ENCODE measurements around the gene DNM3. TPM values are rescaled to one million over a fixed set of nuclear protein-coding genes. Genes with fewer than 3 reads are reported as not detected.

Gene DNM3
- total and polyA plus RNA-seq, 9 of the 15 experiments (the other 6 are each of a cell fraction or from before 2014, with no cell fraction given) = 0.08 to 0.36 (median 0.22) TPM; not detected in 1

- intact Hi-C loops (cut with micrococcal nuclease) = no loop called here
- no peaks in the 10 kb centered on the region for H3K27me3 ChIP-seq (ENCODE audit: control insufficient read depth in 2 of 2, insufficient read depth in 2 of 2, low read length in 2 of 2)
- DNase-seq (ENCODE audit: extremely low read depth in 1 of 4, low spot score in 3 of 4) (no peak), ATAC-seq (no peak), FAIRE-seq (no peak)
- under 1% methylated on average over 5 of the region's 5 CpGs for WGBS (ENCODE audit: insufficient coverage, low coverage, missing lambda C conversion rate)
- H3K27ac ChIP-seq (ENCODE audit: extremely low read depth, low read depth, low read length) = no peak overlapping the region
- H3K9ac ChIP-seq (ENCODE audit: insufficient read depth in 1 of 2, low read depth in 2 of 2, low read length in 2 of 2) = no peak overlapping the region
- no peaks in the 10 kb centered on the region for H3K9me3 ChIP-seq (replicated peaks; ENCODE audit: control insufficient read depth, insufficient read depth, low read depth, low read length)
- POLR2A ChIA-PET = interaction anchor here (0.6 to 1.1 kb wide), 2 partner anchors 54 to 458 kb away, joined by 3 read pairs; no protein-coding TSS in a partner anchor
- H3K4me1 ChIP-seq (replicated peaks in 1 of 2; ENCODE audit: control insufficient read depth in 2 of 2, insufficient read depth in 2 of 2, low read length in 2 of 2) = no peaks in the 10 kb centered on the region
- TF ChIP-seq TARDBP (IDR thresholded peaks at IDR 0.05) = no peak
- H3K4me2 ChIP-seq (ENCODE audit: insufficient read depth, low read length) = no peak overlapping the region
- in situ Hi-C loops (cut with MboI) = no loop called here
- H3K9me1 ChIP-seq (ENCODE audit: control insufficient read depth, insufficient read depth, low read length) = no peaks in the 10 kb centered on the region
- H4K20me1 ChIP-seq (replicated peaks; ENCODE audit: control insufficient read depth, insufficient read depth, low read length) = no peaks in the 10 kb centered on the region
- H2AFZ ChIP-seq (ENCODE audit: low read depth, low read length) = no peak overlapping the region
- H3K4me3 ChIP-seq = no peak overlapping the region
- CTCF ChIA-PET (ENCODE audit: low intra/inter-chr PET ratio) = no interaction called here
- H3K36me3 ChIP-seq (ENCODE audit: control insufficient read depth, insufficient read depth, low read length) = no peaks in the 10 kb centered on the region
- BruUV-seq (replicated peaks) = no TSS peak
- H3K79me2 ChIP-seq (ENCODE audit: control insufficient read depth, insufficient read depth, low read length) = no peaks in the 10 kb centered on the region
Observed at GRCh38 chr1:172269084-172269483, 427.8 kb downstream of the DNM3 start.

GRCh38 chr1:172269644-172270043 lies 428.3 kb downstream of the DNM3 start:
- H3K4me3 ChIP-seq = no peak overlapping the region
- 0% methylated on average over 3 of the region's 3 CpGs for WGBS (ENCODE audit: insufficient coverage, low coverage, missing lambda C conversion rate)
- FAIRE-seq (no peak), DNase-seq (ENCODE audit: extremely low read depth in 1 of 4, low spot score in 3 of 4) (no peak), ATAC-seq (no peak)
- H3K4me2 ChIP-seq (ENCODE audit: insufficient read depth, low read length) = no peak overlapping the region
- H2AFZ ChIP-seq (ENCODE audit: low read depth, low read length) = no peak overlapping the region
- no peak overlapping the region for H3K9ac ChIP-seq (ENCODE audit: insufficient read depth in 1 of 2, low read depth in 2 of 2, low read length in 2 of 2)
- H4K20me1 ChIP-seq (replicated peaks; ENCODE audit: control insufficient read depth, insufficient read depth, low read length) = no peaks in the 10 kb centered on the region
- intact Hi-C loops (cut with micrococcal nuclease) = no loop called here
- ChIA-PET POLR2A (interaction anchor here (0.6 kb wide), 1 partner anchor 459 kb away, joined by 3 read pairs; no protein-coding TSS in a partner anchor), CTCF (ENCODE audit: low intra/inter-chr PET ratio) (no interaction called here)
- no peaks in the 10 kb centered on the region for H3K27me3 ChIP-seq (ENCODE audit: control insufficient read depth in 2 of 2, insufficient read depth in 2 of 2, low read length in 2 of 2)
- H3K4me1 ChIP-seq (replicated peaks in 1 of 2; ENCODE audit: control insufficient read depth in 2 of 2, insufficient read depth in 2 of 2, low read length in 2 of 2) = no peaks in the 10 kb centered on the region
- no peaks in the 10 kb centered on the region for H3K79me2 ChIP-seq (ENCODE audit: control insufficient read depth, insufficient read depth, low read length)
- in situ Hi-C loops (cut with MboI) = no loop called here
- no peaks in the 10 kb centered on the region for H3K36me3 ChIP-seq (ENCODE audit: control insufficient read depth, insufficient read depth, low read length)
- no peak overlapping the region for H3K27ac ChIP-seq (ENCODE audit: extremely low read depth, low read depth, low read length)
- H3K9me1 ChIP-seq (ENCODE audit: control insufficient read depth, insufficient read depth, low read length) = no peaks in the 10 kb centered on the region
- BruUV-seq (replicated peaks) = no TSS peak
- H3K9me3 ChIP-seq (replicated peaks; ENCODE audit: control insufficient read depth, insufficient read depth, low read depth, low read length) = no peaks in the 10 kb centered on the region
- no peak for TF ChIP-seq SFPQ (IDR thresholded peaks at IDR 0.05; ENCODE audit: low read depth, low read length)
- TF ChIP-seq ETV6 (IDR thresholded peaks at IDR 0.05; ENCODE audit: borderline replicate concordance in 1 of 2, low read depth in 2 of 2, low read length in 1 of 2) = no peak
- TF ChIP-seq ETV6 (CRISPR knock-in tag; IDR thresholded peaks at IDR 0.05; ENCODE audit: borderline replicate concordance) = no peak
- no peak for TF ChIP-seq ZNF766 (CRISPR knock-in tag; conservative IDR thresholded peaks at IDR 0.05)
- no peak for TF ChIP-seq KDM2B (CRISPR knock-in tag; IDR thresholded peaks at IDR 0.05)
- TF ChIP-seq XRCC5 (IDR thresholded peaks at IDR 0.05; ENCODE audit: low read depth, low read length) = no peak
- no peak for TF ChIP-seq CLOCK (CRISPR knock-in tag; IDR thresholded peaks at IDR 0.05; ENCODE audit: borderline replicate concordance)
- no peak for TF ChIP-seq TFE3 (CRISPR knock-in tag; IDR thresholded peaks at IDR 0.05)
